Omental fat pad (tissue), 4 donors: ENCODE results near the gene CHAMP1. TPM values are rescaled to one million over a fixed set of nuclear protein-coding genes. Genes with fewer than 3 reads are reported as not detected.

Experiments used
- small RNA-seq: library from RNA; depleted of rRNA; stranded (forward); fragments of <200 nt; gene quantifications from one replicate; pipeline ENCODE3, GENCODE V24; 2016
- total RNA-seq, 4 donors: library from RNA; depleted of rRNA; stranded (reverse); fragments of >200 nt; gene quantifications; one replicate each; pipeline ENCODE4 v1.1.0, GENCODE V29; 2016

CHAMP1 gene
- total RNA-seq, 4 donors from 2014 or later: 10.7 to 21.4 (median 17.3) TPM

Small RNA genes within 50 kb of the gene (small RNA-seq; reads per million reads assigned to genes)
- gene MIR4502: not detected

Other genes starting within 250 kb of the CHAMP1 start
- 10 to 100 TPM; 28.1 to 73.4 (median 56.8) TPM for gene RASA3, start 181.9 kb upstream of the CHAMP1 start, total RNA-seq
- not detected for gene CFAP97D2, start 135.2 kb upstream of the CHAMP1 start, total RNA-seq
- gene CDC16, start 79.6 kb upstream of the CHAMP1 start, total RNA-seq: 10 to 100 TPM; 45.7 to 66.4 (median 55.0) TPM
- 10 to 100 TPM; 25.1 to 60.7 (median 39.0) TPM for gene UPF3A, start 32.9 kb upstream of the CHAMP1 start, total RNA-seq